ENCODE results near the gene C19orf25.

Gene C19orf25

DNA sequence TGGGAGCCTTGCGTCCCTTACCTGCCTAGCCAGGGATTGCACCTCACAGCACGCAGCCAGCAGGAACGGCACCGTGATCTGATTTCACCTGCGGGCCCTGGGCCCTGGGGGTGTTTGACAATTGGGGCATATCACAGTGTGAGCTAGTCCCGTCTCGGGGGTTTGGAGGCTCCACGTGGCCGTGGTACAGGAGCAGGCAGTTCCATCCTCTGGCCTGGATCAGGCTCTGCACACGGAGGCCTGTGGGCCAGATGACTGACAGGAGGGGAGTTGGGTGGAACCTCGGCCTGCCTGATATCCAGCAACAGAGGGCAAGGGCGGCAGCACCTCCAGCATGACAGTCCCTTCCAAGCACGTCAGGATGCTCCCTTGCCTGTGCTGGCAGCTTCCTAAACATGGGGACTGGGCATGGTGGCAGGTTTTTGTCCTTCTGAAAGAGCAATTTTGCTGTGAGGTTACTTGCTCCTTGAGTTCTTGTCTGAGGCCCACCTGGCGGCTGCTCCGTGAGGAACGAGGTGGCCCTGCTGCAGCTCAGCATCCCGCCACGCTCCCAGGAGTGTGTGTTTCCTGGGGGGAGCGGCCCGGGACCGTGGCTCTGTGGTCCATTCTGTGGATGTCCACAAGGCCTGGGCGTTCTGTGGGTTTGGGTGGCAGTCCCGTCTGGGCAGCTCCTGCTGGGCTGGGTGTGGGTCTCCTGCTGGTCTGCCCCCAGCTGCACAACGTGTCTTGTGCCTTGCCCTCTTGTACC, 47.1 kb downstream of the C19orf25 start:
- Histone ChIP-seq H3K36me3 (ENCODE audit: control insufficient read depth, insufficient read depth, low read length) (peaks cover 78% of the 10 kb centered on the region), H3K9me3 (ENCODE audit: control insufficient read depth, insufficient read depth, low read length) (no peaks in the 10 kb centered on the region), H3K27me3 (ENCODE audit: control insufficient read depth, insufficient read depth, low read length) (no peaks in the 10 kb centered on the region), H3K4me1 (ENCODE audit: control insufficient read depth, insufficient read depth, low read length) (no peaks in the 10 kb centered on the region), H3K27ac (ENCODE audit: low read depth, low read length) (no peak overlapping the region), H3K4me3 (ENCODE audit: low read depth, low read length) (no peak overlapping the region), H3K9ac (ENCODE audit: low read depth, low read length) (no peak overlapping the region)

DNA sequence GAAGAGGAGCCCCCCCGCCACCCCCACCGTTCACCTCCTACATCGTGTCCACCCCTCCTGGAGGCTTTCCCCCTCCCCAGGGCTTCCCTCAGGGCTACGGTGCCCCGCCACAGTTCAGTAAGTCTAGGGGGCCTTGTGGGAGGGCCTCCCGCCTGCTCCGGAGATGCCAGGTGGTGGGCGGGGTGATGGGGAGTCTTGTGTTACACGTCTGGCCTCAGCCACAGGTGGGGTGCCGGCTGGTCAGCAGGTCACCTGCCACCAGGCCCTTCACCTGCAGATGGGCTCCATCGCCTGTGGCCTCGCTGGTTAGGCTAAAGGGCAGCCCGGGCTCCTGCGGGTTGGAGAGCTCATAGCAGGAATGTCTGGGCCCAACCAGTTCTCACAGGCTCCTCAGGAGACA, 48.8 kb downstream of the C19orf25 start:
- Histone ChIP-seq H3K9ac (ENCODE audit: low read depth, low read length) (no peak overlapping the region), H3K36me3 (ENCODE audit: control insufficient read depth, insufficient read depth, low read length) (peaks cover 90% of the 10 kb centered on the region)

DNA sequence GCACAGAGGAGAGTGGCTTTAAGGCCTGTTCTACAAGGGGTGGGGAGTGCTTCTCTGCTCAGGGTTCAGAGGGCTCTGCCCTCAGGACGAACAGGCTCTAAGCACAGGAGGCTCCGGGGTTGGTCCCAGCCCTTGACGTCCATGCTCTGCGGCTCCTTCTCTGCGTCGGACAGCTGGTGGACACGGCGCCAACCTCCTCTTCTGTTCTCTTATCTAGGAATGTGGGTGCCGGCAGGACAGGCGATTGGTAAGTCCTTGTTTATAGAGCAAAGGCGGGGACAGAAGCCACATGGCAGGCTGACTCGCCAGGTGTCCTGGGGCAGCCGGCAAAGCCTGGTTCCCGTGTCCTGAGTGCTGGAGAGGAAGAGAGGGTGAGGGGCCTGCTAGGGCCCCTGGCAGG, 49.3 kb downstream of the C19orf25 start:
- Histone ChIP-seq H3K9me3 (ENCODE audit: control insufficient read depth, insufficient read depth, low read length) (no peaks in the 10 kb centered on the region), H3K9ac (ENCODE audit: low read depth, low read length) (no peak overlapping the region), H3K27me3 (ENCODE audit: control insufficient read depth, insufficient read depth, low read length) (no peaks in the 10 kb centered on the region), H3K36me3 (ENCODE audit: control insufficient read depth, insufficient read depth, low read length) (peaks cover 93% of the 10 kb centered on the region), H3K4me1 (ENCODE audit: control insufficient read depth, insufficient read depth, low read length) (no peaks in the 10 kb centered on the region), H3K27ac (ENCODE audit: low read depth, low read length) (no peak overlapping the region), H3K4me3 (ENCODE audit: low read depth, low read length) (no peak overlapping the region)

More for the DNA sequence above, 48.8 kb downstream of the C19orf25 start:
- no peaks in the 10 kb centered on the region for H3K4me1 ChIP-seq (ENCODE audit: control insufficient read depth, insufficient read depth, low read length)
- H3K27me3 ChIP-seq (ENCODE audit: control insufficient read depth, insufficient read depth, low read length): no peaks in the 10 kb centered on the region
- H3K27ac ChIP-seq (ENCODE audit: low read depth, low read length): no peak overlapping the region
- H3K4me3 ChIP-seq (ENCODE audit: low read depth, low read length): no peak overlapping the region
- no peaks in the 10 kb centered on the region for H3K9me3 ChIP-seq (ENCODE audit: control insufficient read depth, insufficient read depth, low read length)

DNA sequence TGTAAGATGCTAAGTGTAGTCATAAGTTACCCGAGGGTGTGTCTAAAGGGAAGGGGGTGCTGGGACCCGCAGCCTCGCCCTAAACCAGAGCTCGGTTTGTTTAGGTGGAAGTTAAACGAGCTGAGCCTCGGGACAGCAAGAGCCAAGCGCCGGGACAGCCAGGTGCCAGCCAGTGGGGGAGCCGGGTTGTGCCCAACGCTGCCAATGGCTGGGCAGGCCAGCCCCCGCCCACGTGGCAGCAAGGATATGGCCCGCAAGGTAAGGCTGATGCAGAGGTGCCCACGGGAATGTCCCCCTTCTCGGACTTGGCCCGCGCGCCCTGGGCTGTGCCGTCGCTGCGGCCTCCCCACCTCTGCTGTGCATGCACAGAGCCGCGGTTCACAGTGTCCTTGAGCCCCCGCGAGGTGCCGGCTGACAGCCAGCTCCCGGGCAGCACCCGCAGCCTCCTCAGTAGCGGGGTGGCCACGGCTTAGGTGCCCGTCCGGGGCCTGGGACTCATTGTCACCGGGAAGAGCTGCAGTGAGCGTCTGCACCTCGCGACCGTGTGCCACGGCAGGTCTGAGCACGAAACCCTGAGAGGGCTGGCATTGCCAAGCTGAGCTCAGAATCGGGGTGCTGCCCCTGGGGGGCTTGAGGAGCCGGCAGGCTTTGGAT, 50.1 kb downstream of the C19orf25 start:
- no peaks in the 10 kb centered on the region for H3K4me1 ChIP-seq (ENCODE audit: control insufficient read depth, insufficient read depth, low read length)
- H3K27me3 ChIP-seq (ENCODE audit: control insufficient read depth, insufficient read depth, low read length): no peaks in the 10 kb centered on the region
- H3K36me3 ChIP-seq (ENCODE audit: control insufficient read depth, insufficient read depth, low read length): peaks cover 92% of the 10 kb centered on the region
- no peak overlapping the region for H3K27ac ChIP-seq (ENCODE audit: low read depth, low read length)
- no peaks in the 10 kb centered on the region for H3K9me3 ChIP-seq (ENCODE audit: control insufficient read depth, insufficient read depth, low read length)
- H3K9ac ChIP-seq (ENCODE audit: low read depth, low read length): no peak overlapping the region
- H3K4me3 ChIP-seq (ENCODE audit: low read depth, low read length): no peak overlapping the region

DNA sequence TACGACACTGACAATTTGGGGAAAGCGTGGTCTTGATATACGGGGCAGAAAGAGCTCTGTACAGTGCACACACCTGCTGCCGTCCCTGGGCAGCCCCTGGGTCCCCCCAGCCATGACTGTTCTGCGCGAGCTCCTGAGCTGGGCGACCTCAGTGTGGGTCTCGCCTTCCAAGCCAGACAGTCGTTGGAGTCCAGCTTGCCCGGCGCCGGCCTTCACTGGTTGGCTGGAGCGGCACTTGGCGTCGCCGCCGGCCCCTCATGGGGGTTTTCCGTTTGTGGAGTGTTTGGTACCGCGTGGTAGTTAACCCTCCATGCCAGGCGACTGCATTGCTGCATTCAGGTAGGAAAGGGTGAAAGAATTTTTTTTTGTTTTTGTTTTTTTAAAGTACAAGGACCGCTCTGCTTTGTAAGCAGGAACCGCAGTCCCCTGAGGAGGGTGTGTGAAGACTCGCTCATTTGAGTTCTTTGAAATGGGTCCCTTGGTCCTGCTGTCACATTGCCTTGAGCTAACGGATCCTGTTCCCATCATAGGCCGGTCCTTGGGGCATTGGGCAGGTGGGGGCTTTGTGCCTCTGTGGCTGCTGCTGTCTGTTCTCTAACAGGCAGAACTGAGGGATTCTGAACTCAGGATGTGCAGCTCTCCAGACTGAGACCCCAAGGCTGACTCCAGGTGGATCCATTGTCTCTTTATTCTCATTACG, 51.6 kb downstream of the C19orf25 start:
- H3K27me3 ChIP-seq (ENCODE audit: control insufficient read depth, insufficient read depth, low read length): no peaks in the 10 kb centered on the region
- H3K9ac ChIP-seq (ENCODE audit: low read depth, low read length): no peak overlapping the region
- H3K27ac ChIP-seq (ENCODE audit: low read depth, low read length): no peak overlapping the region
- peaks cover 93% of the 10 kb centered on the region for H3K36me3 ChIP-seq (ENCODE audit: control insufficient read depth, insufficient read depth, low read length)
- no peak overlapping the region for H3K4me3 ChIP-seq (ENCODE audit: low read depth, low read length)
- no peaks in the 10 kb centered on the region for H3K9me3 ChIP-seq (ENCODE audit: control insufficient read depth, insufficient read depth, low read length)
- no peaks in the 10 kb centered on the region for H3K4me1 ChIP-seq (ENCODE audit: control insufficient read depth, insufficient read depth, low read length)

DNA sequence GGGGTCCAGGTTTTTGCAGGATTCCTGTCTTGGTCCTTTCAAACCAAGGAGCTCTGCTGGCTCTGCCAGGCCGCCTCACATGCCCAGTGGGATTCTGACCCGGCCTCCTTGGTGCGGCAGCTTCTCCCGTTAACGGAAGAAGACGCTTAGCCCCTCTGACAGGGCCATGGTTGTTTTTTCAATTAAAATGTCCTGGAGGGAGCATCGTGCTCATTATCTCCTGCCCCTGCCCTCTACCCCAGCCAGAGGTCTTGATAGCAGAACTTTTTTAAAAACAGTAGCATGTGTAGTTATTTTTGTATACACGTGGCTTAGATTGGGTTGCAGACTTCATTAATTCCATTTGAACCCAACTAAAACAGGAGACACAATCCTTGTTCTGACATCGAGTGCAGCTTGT, 52.3 kb downstream of the C19orf25 start:
- Histone ChIP-seq H3K4me3 (ENCODE audit: low read depth, low read length) (no peak overlapping the region), H3K4me1 (ENCODE audit: control insufficient read depth, insufficient read depth, low read length) (no peaks in the 10 kb centered on the region), H3K9ac (ENCODE audit: low read depth, low read length) (no peak overlapping the region), H3K36me3 (ENCODE audit: control insufficient read depth, insufficient read depth, low read length) (peaks cover 93% of the 10 kb centered on the region), H3K27me3 (ENCODE audit: control insufficient read depth, insufficient read depth, low read length) (no peaks in the 10 kb centered on the region), H3K27ac (ENCODE audit: low read depth, low read length) (no peak overlapping the region), H3K9me3 (ENCODE audit: control insufficient read depth, insufficient read depth, low read length) (no peaks in the 10 kb centered on the region)

DNA sequence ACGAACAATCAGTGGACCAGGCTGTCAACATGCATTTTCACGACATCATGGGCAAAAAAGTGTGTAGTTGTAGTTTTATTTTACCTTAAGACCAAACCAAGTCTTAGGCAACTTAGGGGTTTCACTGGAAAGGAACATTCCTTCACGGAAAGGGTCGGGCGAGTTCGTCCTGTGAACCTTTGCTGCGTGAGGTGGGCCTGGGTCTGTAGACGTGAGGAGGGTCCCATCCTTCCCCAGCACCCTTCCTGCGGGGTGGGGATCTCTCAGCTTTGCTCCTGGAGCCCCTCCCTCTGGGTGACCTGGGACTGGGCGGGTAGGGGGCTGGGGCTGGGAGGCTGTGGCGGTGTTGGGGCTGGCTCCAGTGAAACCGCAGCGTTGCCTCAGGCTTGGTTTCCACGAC, 53.1 kb downstream of the C19orf25 start:
- H3K27ac ChIP-seq (ENCODE audit: low read depth, low read length): no peak overlapping the region
- H3K4me1 ChIP-seq (ENCODE audit: control insufficient read depth, insufficient read depth, low read length): no peaks in the 10 kb centered on the region
- no peak overlapping the region for H3K4me3 ChIP-seq (ENCODE audit: low read depth, low read length)
- no peak overlapping the region for H3K9ac ChIP-seq (ENCODE audit: low read depth, low read length)
- H3K9me3 ChIP-seq (ENCODE audit: control insufficient read depth, insufficient read depth, low read length): no peaks in the 10 kb centered on the region
- peaks cover 95% of the 10 kb centered on the region for H3K36me3 ChIP-seq (ENCODE audit: control insufficient read depth, insufficient read depth, low read length)
- no peaks in the 10 kb centered on the region for H3K27me3 ChIP-seq (ENCODE audit: control insufficient read depth, insufficient read depth, low read length)

DNA sequence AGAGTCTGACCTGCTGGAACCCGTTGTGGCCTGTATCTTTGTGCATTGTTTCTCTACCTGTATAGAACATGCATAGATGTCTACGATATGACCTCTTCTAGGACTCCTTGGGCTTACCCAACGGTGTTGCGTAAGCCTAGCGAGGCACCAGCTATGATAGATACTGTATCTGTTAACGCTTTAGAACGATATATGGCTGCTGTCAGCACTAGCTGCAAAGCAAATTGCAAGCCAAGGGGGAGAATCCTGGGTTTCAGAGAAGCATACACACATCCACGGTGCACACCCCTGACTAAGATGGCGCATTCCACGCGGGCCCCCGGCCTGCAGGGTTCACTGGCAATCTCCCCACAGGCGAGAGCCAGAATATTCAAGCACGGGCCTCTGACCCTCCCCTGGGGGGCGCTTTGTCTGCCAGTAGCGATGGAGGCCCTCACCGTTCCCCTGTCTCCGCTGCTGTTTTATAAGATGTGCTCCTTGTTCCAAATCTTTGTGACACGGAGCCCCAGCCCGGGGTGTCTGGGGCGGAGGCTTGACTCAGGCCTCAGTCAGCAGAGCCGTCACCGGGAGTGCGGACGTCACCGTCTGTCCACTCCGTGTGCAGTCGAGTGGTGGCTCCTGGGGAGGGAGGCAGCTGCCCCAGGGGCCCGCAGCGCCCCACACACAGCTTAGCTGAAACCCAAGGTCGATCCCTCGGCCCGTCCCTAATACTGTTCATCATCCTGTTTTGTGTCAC, 53.7 kb downstream of the C19orf25 start:
- Histone ChIP-seq H3K27me3 (ENCODE audit: control insufficient read depth, insufficient read depth, low read length) (no peaks in the 10 kb centered on the region), H3K4me1 (ENCODE audit: control insufficient read depth, insufficient read depth, low read length) (no peaks in the 10 kb centered on the region), H3K9me3 (ENCODE audit: control insufficient read depth, insufficient read depth, low read length) (no peaks in the 10 kb centered on the region), H3K4me3 (ENCODE audit: low read depth, low read length) (no peak overlapping the region), H3K27ac (ENCODE audit: low read depth, low read length) (no peak overlapping the region), H3K9ac (ENCODE audit: low read depth, low read length) (no peak overlapping the region), H3K36me3 (ENCODE audit: control insufficient read depth, insufficient read depth, low read length) (peaks cover 98% of the 10 kb centered on the region)

DNA sequence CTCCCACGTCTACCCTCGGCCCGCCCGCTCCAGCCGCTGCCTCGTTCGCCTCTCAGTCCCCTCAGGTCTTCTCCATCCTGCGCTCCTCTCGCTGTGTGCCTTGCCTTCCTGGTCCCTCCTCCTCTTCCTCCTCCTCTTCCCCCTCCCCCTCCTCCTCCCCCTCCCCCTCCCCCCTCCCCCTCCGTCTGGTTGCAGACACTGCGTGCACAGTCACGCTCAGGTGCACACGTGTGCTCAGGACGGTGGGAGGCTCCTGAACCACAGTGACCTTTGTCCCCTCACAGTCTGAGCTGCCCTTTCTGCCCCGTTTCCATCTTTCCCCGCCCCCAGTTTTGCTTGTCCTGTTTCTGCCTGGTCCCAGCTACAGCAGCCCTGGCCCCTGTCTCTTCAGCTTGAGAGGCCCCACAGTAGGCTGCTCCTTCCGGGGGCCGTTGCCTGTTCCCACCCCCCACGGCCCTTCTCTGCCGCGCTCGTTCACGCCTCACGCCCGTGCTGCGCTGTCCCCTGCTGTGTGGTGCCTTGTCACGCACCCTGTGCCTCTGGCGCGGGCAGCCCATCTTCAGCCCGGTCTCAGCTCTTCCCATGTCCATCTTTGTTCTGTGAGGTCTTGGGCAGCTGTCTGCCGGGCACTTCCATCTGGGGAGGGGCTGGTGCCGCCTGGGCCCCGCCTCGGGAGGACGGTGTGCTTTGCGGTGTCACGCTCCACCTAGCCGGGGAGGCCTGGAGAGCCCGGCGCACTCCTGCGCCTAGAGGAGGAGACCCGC, 54.6 kb downstream of the C19orf25 start:
- H3K27ac ChIP-seq (ENCODE audit: low read depth, low read length): no peak overlapping the region
- H3K27me3 ChIP-seq (ENCODE audit: control insufficient read depth, insufficient read depth, low read length): no peaks in the 10 kb centered on the region
- no peaks in the 10 kb centered on the region for H3K9me3 ChIP-seq (ENCODE audit: control insufficient read depth, insufficient read depth, low read length)
- H3K36me3 ChIP-seq (ENCODE audit: control insufficient read depth, insufficient read depth, low read length): peaks cover 95% of the 10 kb centered on the region
- no peak overlapping the region for H3K9ac ChIP-seq (ENCODE audit: low read depth, low read length)
- H3K4me3 ChIP-seq (ENCODE audit: low read depth, low read length): no peak overlapping the region
- no peaks in the 10 kb centered on the region for H3K4me1 ChIP-seq (ENCODE audit: control insufficient read depth, insufficient read depth, low read length)

DNA sequence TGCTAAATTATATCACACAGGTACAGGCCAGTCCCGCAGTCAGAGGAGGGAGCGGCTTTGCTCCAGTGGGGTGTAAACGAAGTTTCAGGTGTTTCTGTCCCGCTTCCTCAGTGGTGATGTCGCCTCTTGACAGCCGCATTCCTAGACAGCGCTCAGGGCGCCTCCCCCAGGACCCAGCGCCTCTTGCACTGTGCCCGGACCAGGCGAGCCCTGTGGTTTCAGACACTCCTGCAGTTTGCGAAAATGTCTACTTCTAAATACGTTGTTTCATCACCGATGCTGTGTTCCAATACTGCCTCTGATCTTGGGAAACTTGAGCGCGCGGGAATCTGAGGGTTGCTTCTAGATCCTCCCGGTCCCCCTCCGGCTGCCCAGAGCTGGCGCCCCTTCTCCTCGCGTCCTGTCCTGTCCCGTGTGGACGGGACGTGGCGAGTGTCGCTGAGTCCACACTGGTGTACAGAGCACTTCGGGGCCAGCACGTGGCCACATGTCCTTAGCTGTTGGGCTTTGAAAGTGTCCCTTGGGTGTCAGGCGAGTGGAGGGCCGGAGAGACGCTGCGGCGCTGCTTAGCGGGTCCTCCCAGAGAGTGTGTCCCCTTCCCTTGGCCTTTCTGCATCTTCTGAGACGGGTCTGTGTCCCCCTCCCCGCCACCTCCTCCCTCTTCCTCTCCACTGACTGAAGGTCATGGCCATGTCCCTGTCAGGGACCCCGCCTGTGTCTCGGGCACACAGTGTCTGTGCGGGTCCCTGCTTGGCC, 55.4 kb downstream of the C19orf25 start:
- no peak overlapping the region for H3K4me3 ChIP-seq (ENCODE audit: low read depth, low read length)
- no peaks in the 10 kb centered on the region for H3K4me1 ChIP-seq (ENCODE audit: control insufficient read depth, insufficient read depth, low read length)
- H3K27me3 ChIP-seq (ENCODE audit: control insufficient read depth, insufficient read depth, low read length): no peaks in the 10 kb centered on the region
- no peak overlapping the region for H3K27ac ChIP-seq (ENCODE audit: low read depth, low read length)
- H3K36me3 ChIP-seq (ENCODE audit: control insufficient read depth, insufficient read depth, low read length): peaks cover 95% of the 10 kb centered on the region
- no peaks in the 10 kb centered on the region for H3K9me3 ChIP-seq (ENCODE audit: control insufficient read depth, insufficient read depth, low read length)
- no peak overlapping the region for H3K9ac ChIP-seq (ENCODE audit: low read depth, low read length)

Data from HUES48 (cell line).